CD4-positive, CD25-positive, alpha-beta regulatory T cell (primary cell): ENCODE results near the gene PDS5A. TPM values are rescaled to one million over a fixed set of nuclear protein-coding genes. Genes with fewer than 3 reads are reported as not detected.

Experiments used
- polyA plus RNA-seq, 4 donors: library from polyadenylated mRNA; unstranded; fragments of 300-500 nt; fragmentation: Illumina TruSeq; gene quantifications; one replicate each; pipeline ENCODE4 v1.2.3, GENCODE V29; 2021
- total RNA-seq: library from RNA; stranded (reverse); gene quantifications from one replicate; pipeline ENCODE4 v1.2.3, GENCODE V29; 2022

PDS5A gene
- total and polyA plus RNA-seq, 5 donors from 2014 or later = 25.2 to 111 (median 32.5) TPM

Other genes with a start within 250 kb of the PDS5A start
- 21.4 TPM for gene N4BP2, start 78.9 kb upstream of the PDS5A start, total RNA-seq
- gene N4BP2, start 78.9 kb upstream of the PDS5A start, polyA plus RNA-seq = 10 to 100 TPM in 2 of 4 donors, 1 to 10 TPM in 2; 6.3 to 10.5 (median 9.3) TPM
- gene RHOH, start 219.1 kb upstream of the PDS5A start, total RNA-seq = 645 TPM
- gene RHOH, start 219.1 kb upstream of the PDS5A start, polyA plus RNA-seq = 100 to 1,000 TPM; 360 to 479 (median 397) TPM